Ovary (tissue), 3 donors: ENCODE measurements around the gene WBP1.

ENCODE experiments used
- CTCF ChIP-seq, 3 donors: fragments of 450-650 bp in 2 of 3; fragments of 200-600 bp in 1 of 3; IDR thresholded peaks; one replicate each; pipeline versions ENCODE4 v1.5.1 to v1.8.0; 2016 to 2022; ENCODE audit warnings: antibody characterized with exemption in 3 of 3, mild to moderate bottlenecking in 1 of 3
- EP300 ChIP-seq: sonication (generic); formaldehyde crosslinking; IDR thresholded peaks from one replicate; pipeline ENCODE4 v1.6.1; 2017; ENCODE audit warnings: antibody characterized with exemption
- donor health status: DM: no; HTN: no; CAD: no.

GRCh38 chr2:74497777-74498499 lies 39.7 kb downstream of the WBP1 start:
- TF ChIP-seq CTCF (IDR thresholded peaks at IDR 0.05), result no peak
- TF ChIP-seq EP300, result no peak
